Measurements from ENCODE around the gene ORM1. TPM values are rescaled to one million over a fixed set of nuclear protein-coding genes. Genes with fewer than 3 reads are reported as not detected.

The ORM1 gene
- total and polyA plus RNA-seq, 10 of the 15 experiments (the other 5 are each of a cell fraction or from before 2014, with no cell fraction given), result 4.4 TPM; not detected in 9

DNA sequence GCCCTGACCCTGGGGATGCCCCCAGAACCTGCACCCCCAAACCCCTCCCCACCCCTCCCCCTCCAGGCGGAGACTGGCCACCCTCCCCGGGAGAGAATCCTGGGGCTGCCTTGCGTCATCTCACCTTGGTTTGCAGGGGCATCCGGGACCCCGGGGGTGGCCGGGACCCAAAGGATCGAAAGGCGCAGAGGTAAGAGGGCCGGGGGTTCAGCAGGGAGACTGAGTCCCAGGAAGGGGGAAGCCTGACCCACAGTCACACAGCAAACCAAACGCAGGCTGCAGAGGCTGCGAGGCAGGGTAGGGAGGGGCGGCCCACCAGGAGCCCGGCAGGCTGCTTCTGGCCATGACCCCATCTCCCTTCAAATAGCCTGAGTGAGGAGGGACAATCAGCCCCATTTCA is 33.8 kb upstream of the ORM1 start:
- Histone ChIP-seq H3K4me1 (ENCODE audit: control insufficient read depth, insufficient read depth, low read length) (no peaks in the 10 kb centered on the region), H3K27me3 (replicated peaks in 1 of 2; ENCODE audit: control insufficient read depth in 2 of 2, insufficient read depth in 2 of 2, low read length in 1 of 2) (peaks cover 0 to 1% of the 10 kb centered on the region in 2 experiments; a peak in 1 of 4 replicates), H3K4me3 (no peak overlapping the region), H3K4me2 (ENCODE audit: control insufficient read depth, insufficient read depth) (no peak overlapping the region), H4K20me1 (ENCODE audit: control insufficient read depth, insufficient read depth) (0 out of 2 replicates have a peak, but pooled peaks cover 2% of the 10 kb centered on the region), H3K9me3 (replicated peaks; ENCODE audit: control insufficient read depth, insufficient read depth, low read length) (no peaks in the 10 kb centered on the region), H3K79me2 (ENCODE audit: control insufficient read depth, insufficient read depth, low read length) (no peaks in the 10 kb centered on the region), H3K27ac (ENCODE audit: control insufficient read depth, insufficient read depth) (no peak overlapping the region), H2AFZ (ENCODE audit: control insufficient read depth, low read depth, low read length) (no peak overlapping the region), H3K36me3 (ENCODE audit: control insufficient read depth in 2 of 2, insufficient read depth in 2 of 2, low read length in 1 of 2) (no peaks in the 10 kb centered on the region), H3K9ac (ENCODE audit: control insufficient read depth, insufficient read depth, low read length) (no peak overlapping the region)
- DNase-seq (ENCODE audit: low read depth, low spot score), result no peak
- in situ Hi-C loops (cut with MboI) (loop anchor here (10.0 to 25.0 kb wide), 2 partner anchors 134 to 202 kb away; partner anchors contain the start of genes AMBP, COL27A1 and KIF12), intact Hi-C loops (cut with micrococcal nuclease; ENCODE audit: unreplicated experiment) (no loop called here)
- RAD21 ChIA-PET (ENCODE audit: unreplicated experiment), result interaction anchor here (2.7 kb wide), 1 partner anchor 206 kb away, joined by 24 read pairs; no protein-coding TSS in a partner anchor
- no peak for ATAC-seq
- POLR2A ChIA-PET, result no interaction called here
- CTCF ChIA-PET, result interaction anchor here (2.6 kb wide), 1 partner anchor 9 kb away, joined by 18 read pairs; no protein-coding TSS in a partner anchor
- BruUV-seq (replicated peaks), result no TSS peak
- 76% methylated on average over 9 of the region's 13 CpGs for WGBS (ENCODE audit: insufficient coverage, insufficient replicate concordance, low lambda C conversion rate, missing lambda C conversion rate)
- TF ChIP-seq TCF7 (IDR thresholded peaks at IDR 0.05; ENCODE audit: borderline replicate concordance) (no peak), ZNF622 (IDR thresholded peaks at IDR 0.05) (no peak), RCOR1 (conservative IDR thresholded peaks at IDR 0.05; ENCODE audit: low read depth, low read length) (no peak), BACH1 (IDR thresholded peaks at IDR 0.05; ENCODE audit: borderline replicate concordance) (no peak), IRF4 (IDR thresholded peaks at IDR 0.05; ENCODE audit: low read depth, low read length) (no peak), RELA (IDR thresholded peaks at IDR 0.05; ENCODE audit: borderline replicate concordance, partially characterized antibody) (no peak), TBL1XR1 (IDR thresholded peaks at IDR 0.05; ENCODE audit: low read depth, low read length) (no peak), RFX5 (IDR thresholded peaks at IDR 0.05; ENCODE audit: low read depth, low read length) (no peak), IKZF1 (conservative IDR thresholded peaks at IDR 0.05) (no peak), RBBP5 (conservative IDR thresholded peaks at IDR 0.05) (no peak), SRF (IDR thresholded peaks at IDR 0.05; ENCODE audit: low read depth in 2 of 2, low read length in 2 of 2) (no peak), KDM1A (IDR thresholded peaks at IDR 0.05; ENCODE audit: borderline replicate concordance) (no peak)
- TF ChIP-seq, protein P1, sequence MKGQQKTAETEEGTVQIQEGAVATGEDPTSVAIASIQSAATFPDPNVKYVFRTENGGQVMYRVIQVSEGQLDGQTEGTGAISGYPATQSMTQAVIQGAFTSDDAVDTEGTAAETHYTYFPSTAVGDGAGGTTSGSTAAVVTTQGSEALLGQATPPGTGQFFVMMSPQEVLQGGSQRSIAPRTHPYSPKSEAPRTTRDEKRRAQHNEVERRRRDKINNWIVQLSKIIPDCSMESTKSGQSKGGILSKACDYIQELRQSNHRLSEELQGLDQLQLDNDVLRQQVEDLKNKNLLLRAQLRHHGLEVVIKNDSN (IDR thresholded peaks at IDR 0.05; ENCODE audit: borderline replicate concordance, extremely low read length, insufficient read depth, low read depth, low read length), result no peak
- TF ChIP-seq, protein P2, sequence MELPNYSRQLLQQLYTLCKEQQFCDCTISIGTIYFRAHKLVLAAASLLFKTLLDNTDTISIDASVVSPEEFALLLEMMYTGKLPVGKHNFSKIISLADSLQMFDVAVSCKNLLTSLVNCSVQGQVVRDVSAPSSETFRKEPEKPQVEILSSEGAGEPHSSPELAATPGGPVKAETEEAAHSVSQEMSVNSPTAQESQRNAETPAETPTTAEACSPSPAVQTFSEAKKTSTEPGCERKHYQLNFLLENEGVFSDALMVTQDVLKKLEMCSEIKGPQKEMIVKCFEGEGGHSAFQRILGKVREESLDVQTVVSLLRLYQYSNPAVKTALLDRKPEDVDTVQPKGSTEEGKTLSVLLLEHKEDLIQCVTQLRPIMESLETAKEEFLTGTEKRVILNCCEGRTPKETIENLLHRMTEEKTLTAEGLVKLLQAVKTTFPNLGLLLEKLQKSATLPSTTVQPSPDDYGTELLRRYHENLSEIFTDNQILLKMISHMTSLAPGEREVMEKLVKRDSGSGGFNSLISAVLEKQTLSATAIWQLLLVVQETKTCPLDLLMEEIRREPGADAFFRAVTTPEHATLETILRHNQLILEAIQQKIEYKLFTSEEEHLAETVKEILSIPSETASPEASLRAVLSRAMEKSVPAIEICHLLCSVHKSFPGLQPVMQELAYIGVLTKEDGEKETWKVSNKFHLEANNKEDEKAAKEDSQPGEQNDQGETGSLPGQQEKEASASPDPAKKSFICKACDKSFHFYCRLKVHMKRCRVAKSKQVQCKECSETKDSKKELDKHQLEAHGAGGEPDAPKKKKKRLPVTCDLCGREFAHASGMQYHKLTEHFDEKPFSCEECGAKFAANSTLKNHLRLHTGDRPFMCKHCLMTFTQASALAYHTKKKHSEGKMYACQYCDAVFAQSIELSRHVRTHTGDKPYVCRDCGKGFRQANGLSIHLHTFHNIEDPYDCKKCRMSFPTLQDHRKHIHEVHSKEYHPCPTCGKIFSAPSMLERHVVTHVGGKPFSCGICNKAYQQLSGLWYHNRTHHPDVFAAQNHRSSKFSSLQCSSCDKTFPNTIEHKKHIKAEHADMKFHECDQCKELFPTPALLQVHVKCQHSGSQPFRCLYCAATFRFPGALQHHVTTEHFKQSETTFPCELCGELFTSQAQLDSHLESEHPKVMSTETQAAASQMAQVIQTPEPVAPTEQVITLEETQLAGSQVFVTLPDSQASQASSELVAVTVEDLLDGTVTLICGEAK (IDR thresholded peaks at IDR 0.05; ENCODE audit: borderline replicate concordance), result no peak
- TF ChIP-seq, protein P3, sequence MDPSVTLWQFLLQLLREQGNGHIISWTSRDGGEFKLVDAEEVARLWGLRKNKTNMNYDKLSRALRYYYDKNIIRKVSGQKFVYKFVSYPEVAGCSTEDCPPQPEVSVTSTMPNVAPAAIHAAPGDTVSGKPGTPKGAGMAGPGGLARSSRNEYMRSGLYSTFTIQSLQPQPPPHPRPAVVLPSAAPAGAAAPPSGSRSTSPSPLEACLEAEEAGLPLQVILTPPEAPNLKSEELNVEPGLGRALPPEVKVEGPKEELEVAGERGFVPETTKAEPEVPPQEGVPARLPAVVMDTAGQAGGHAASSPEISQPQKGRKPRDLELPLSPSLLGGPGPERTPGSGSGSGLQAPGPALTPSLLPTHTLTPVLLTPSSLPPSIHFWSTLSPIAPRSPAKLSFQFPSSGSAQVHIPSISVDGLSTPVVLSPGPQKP (IDR thresholded peaks at IDR 0.05; ENCODE audit: low read depth, low read length), result no peak
- TF ChIP-seq, protein P4, sequence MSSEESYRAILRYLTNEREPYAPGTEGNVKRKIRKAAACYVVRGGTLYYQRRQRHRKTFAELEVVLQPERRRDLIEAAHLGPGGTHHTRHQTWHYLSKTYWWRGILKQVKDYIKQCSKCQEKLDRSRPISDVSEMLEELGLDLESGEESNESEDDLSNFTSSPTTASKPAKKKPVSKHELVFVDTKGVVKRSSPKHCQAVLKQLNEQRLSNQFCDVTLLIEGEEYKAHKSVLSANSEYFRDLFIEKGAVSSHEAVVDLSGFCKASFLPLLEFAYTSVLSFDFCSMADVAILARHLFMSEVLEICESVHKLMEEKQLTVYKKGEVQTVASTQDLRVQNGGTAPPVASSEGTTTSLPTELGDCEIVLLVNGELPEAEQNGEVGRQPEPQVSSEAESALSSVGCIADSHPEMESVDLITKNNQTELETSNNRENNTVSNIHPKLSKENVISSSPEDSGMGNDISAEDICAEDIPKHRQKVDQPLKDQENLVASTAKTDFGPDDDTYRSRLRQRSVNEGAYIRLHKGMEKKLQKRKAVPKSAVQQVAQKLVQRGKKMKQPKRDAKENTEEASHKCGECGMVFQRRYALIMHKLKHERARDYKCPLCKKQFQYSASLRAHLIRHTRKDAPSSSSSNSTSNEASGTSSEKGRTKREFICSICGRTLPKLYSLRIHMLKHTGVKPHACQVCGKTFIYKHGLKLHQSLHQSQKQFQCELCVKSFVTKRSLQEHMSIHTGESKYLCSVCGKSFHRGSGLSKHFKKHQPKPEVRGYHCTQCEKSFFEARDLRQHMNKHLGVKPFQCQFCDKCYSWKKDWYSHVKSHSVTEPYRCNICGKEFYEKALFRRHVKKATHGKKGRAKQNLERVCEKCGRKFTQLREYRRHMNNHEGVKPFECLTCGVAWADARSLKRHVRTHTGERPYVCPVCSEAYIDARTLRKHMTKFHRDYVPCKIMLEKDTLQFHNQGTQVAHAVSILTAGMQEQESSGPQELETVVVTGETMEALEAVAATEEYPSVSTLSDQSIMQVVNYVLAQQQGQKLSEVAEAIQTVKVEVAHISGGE (CRISPR knock-in tag; IDR thresholded peaks at IDR 0.05), result no peak
- SMC1A ChIA-PET (ENCODE audit: uncharacterized antibody, unreplicated experiment), result interaction anchor here (0.5 kb wide), 1 partner anchor 1854 kb away, joined by 3 read pairs; no protein-coding TSS in a partner anchor
- no peak for FAIRE-seq

All from GM12878 (cell line).